Activated CD8-positive, alpha-beta T cell treated with anti-CD3 and anti-CD28 coated beads for 36 hours (primary cell): ENCODE results near the gene BCOR. TPM values are rescaled to one million over a fixed set of nuclear protein-coding genes. Genes with fewer than 3 reads are reported as not detected.

ENCODE experiments used
- ATAC-seq: fragments of 200-7000 bp; cut with Tn5 transposase; one replicate; pipeline ENCODE4 v1.10.0; 2021; ENCODE audit warnings: mild to moderate bottlenecking, moderate library complexity
- CTCF ChIA-PET: fragments of 350-600 bp; sonication (Branson Sonifier 250); formaldehyde crosslinking; loops from one replicate; lab custom pipeline; 2021; ENCODE audit warnings: antibody characterized with exemption; lab: Charles Lee
- POLR2A ChIA-PET: fragments of 350-600 bp; sonication (Branson Sonifier 250); formaldehyde crosslinking; loops from one replicate; lab custom pipeline; 2021; ENCODE audit warnings: antibody characterized with exemption; lab: Charles Lee
- DNase-seq: peaks from one replicate; pipeline ENCODE4 v3.0.0-alpha.2; 2020
- H3K27ac Mint-ChIP-seq: one replicate; pipeline ENCODE4 v1.8.0; 2021; ENCODE audit warnings: mild to moderate bottlenecking, mixed read lengths
- H3K27me3 Mint-ChIP-seq: one replicate; pipeline ENCODE4 v1.8.0; 2021; ENCODE audit warnings: mixed read lengths
- H3K36me3 Mint-ChIP-seq: one replicate; pipeline ENCODE4 v1.8.0; 2021; ENCODE audit warnings: low read depth, mixed read lengths
- H3K4me1 Mint-ChIP-seq: one replicate; pipeline ENCODE4 v1.8.0; 2021; ENCODE audit warnings: low read depth, mixed read lengths
- H3K4me3 Mint-ChIP-seq: one replicate; pipeline ENCODE4 v1.8.0; 2021; ENCODE audit warnings: mild to moderate bottlenecking, moderate library complexity, mixed read lengths
- H3K9me3 Mint-ChIP-seq: one replicate; pipeline ENCODE4 v1.8.0; 2021; ENCODE audit warnings: mixed read lengths
- intact Hi-C: fragments of 100-400 bp; cut with micrococcal nuclease; formaldehyde crosslinking; loops from one replicate; pipeline ENCODE4 v1.10.0; 2022
- total RNA-seq, 2 experiments: library from RNA; stranded (reverse); gene quantifications; one replicate each; pipeline ENCODE4 v1.2.3, GENCODE V29; 2021
- TF ChIP-seq, protein P1 (sequence below): fragments of 200-600 bp; IDR thresholded peaks from one replicate; pipeline ENCODE4 v1.8.0; 2022; ENCODE audit warnings: antibody characterized with exemption, mild to moderate bottlenecking

BCOR gene
- total RNA-seq, 2 experiments from 2014 or later = 38.3 to 39.6 TPM

DNA sequence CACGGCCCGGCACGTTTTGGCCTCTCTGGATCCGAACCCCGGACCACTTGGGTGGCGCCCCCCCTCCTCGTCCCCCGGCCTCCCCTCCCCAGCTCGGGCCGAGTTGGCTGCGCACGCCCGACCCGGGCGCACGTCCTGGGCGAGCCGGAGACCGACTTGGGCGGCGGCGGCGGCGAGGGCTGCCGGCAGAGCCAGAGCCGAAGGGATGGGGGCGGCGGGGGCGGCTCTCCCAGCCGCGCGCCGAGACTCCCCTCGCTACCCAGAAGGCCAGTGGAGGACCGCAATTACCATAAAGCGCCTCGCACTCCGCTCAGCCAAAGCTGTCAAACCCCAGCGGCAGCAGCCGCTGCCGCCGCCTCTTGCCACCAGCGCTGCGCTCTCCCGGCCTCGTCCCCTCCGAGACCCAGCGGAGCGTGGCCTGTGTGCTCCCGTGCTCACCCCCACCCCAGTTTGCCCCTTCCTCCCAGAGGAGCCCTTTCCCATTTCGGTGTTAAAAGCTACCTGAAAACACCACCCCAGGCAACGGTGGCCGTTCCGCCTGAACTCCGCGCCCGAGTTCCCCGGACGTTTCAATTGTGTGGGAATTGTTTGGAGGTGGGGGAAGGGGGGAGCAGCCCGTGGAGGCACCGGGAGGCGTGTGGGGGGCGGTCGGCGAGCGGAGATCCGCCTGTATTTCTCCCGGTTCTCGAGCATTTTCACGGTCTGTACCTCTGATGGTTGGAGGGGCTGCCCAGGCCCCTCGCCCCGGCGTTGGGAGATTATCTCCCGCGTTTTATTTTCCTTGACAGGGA, 701 bp upstream of the BCOR start:
- CTCF ChIA-PET = interaction anchor here (1.0 to 1.4 kb wide), 2 partner anchors 71 to 283 kb away, joined by 3 read pairs; no protein-coding TSS in a partner anchor
- intact Hi-C loops = loop anchor here (5.0 to 10.0 kb wide), 3 partner anchors 54 to 84 kb away; no protein-coding TSS in a partner anchor
- peaks cover 6% of the 10 kb centered on the region for H3K36me3 Mint-ChIP-seq

DNA sequence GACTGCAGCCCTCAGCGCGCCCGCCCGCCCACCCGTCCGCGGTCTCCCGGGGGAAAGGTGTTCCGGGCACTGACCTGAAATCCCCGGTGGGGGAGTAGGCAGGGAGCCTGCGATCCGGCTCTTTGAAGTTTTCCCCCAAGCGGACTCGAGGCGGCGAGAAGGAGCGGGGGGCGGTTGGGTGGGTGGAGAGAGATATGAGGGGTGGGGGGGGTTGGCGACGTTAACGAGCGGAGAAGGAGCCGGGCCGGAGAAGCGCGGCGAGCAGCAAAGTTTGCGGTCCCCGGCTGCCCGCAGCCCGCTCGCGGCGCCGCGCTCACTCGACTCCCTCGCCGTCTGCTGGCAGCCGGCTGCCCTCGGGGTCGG, 636 bp downstream of the BCOR start:
- H3K27ac Mint-ChIP-seq = peak overlapping the region; percentile 70
- CTCF ChIA-PET = interaction anchor here (0.5 to 1.4 kb wide), 6 partner anchors 11 to 280 kb away, joined by 3 to 4 read pairs (median 3); no protein-coding TSS in a partner anchor
- H3K27me3 Mint-ChIP-seq = no peaks in the 10 kb centered on the region
- ATAC-seq = no peak
- peaks cover 12% of the 10 kb centered on the region for H3K36me3 Mint-ChIP-seq
- H3K9me3 Mint-ChIP-seq = no peaks in the 10 kb centered on the region
- H3K4me1 Mint-ChIP-seq = peaks cover 27% of the 10 kb centered on the region
- TF ChIP-seq, protein P1, sequence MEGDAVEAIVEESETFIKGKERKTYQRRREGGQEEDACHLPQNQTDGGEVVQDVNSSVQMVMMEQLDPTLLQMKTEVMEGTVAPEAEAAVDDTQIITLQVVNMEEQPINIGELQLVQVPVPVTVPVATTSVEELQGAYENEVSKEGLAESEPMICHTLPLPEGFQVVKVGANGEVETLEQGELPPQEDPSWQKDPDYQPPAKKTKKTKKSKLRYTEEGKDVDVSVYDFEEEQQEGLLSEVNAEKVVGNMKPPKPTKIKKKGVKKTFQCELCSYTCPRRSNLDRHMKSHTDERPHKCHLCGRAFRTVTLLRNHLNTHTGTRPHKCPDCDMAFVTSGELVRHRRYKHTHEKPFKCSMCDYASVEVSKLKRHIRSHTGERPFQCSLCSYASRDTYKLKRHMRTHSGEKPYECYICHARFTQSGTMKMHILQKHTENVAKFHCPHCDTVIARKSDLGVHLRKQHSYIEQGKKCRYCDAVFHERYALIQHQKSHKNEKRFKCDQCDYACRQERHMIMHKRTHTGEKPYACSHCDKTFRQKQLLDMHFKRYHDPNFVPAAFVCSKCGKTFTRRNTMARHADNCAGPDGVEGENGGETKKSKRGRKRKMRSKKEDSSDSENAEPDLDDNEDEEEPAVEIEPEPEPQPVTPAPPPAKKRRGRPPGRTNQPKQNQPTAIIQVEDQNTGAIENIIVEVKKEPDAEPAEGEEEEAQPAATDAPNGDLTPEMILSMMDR = no peak
- POLR2A ChIA-PET = interaction anchor here (0.8 to 4.5 kb wide), 10 partner anchors 8 to 84 kb away, joined by 3 to 32 read pairs (median 6); no protein-coding TSS in a partner anchor
- peak overlapping the region; percentile 83 for H3K4me3 Mint-ChIP-seq
- intact Hi-C loops = loop anchor here (5.0 to 10.0 kb wide), 3 partner anchors 55 to 82 kb away; no protein-coding TSS in a partner anchor
- peak; percentile 48 for DNase-seq

More for the DNA sequence above, 701 bp upstream of the BCOR start:
- Mint-ChIP-seq H3K27ac (peak overlapping the region; percentile 79), H3K27me3 (no peaks in the 10 kb centered on the region), H3K9me3 (no peaks in the 10 kb centered on the region), H3K4me3 (peak overlapping the region; percentile 74), H3K4me1 (peaks cover 16% of the 10 kb centered on the region)
- POLR2A ChIA-PET = interaction anchor here (0.8 to 4.5 kb wide), 11 partner anchors 10 to 282 kb away, joined by 3 to 32 read pairs (median 5); no protein-coding TSS in a partner anchor
- DNase-seq (peak; percentile 71), ATAC-seq (peak; percentile 34)
- TF ChIP-seq, protein P1 = no peak

DNA sequence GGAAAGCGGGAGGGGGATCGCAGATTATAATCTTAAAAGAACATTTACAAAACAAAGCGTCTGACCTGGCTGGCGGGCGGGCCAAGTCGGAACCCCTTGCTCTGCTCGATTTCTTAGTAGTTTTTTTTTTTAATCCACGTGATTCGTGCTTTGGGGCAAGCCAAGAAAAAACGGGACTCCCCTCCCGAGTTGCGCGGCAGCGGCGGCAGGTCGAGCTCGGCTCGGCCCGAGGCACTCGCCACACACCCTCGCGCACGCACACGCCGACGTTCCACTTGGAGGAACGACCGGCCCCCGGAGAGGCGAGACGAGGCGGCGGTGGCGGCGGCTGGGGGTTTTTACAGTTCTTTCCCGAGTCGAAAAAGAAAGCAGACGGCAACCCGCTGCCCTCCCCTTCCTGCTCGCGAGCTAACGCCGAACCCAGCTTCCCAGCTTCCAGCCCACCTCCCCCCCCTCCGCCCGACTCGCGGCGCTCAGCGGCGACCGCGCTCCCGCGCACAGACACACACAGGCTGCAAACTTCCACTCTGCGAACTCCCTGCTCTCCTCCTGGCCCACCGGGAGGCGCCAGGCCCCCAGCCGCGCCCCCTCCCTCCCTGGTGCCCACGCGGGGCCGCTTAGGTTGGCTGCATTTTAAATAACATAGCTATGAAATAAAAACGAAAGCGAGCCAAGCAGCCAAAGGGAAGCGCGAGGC, 1.2 kb downstream of the BCOR start:
- ATAC-seq = peak; percentile 5
- DNase-seq = peak; percentile 73
- ChIA-PET CTCF (interaction anchor here (0.9 to 1.4 kb wide), 4 partner anchors 12 to 280 kb away, joined by 3 to 4 read pairs (median 4); no protein-coding TSS in a partner anchor), POLR2A (interaction anchor here (0.6 to 4.5 kb wide), 9 partner anchors 9 to 84 kb away, joined by 3 to 32 read pairs (median 6); no protein-coding TSS in a partner anchor)
- Mint-ChIP-seq H3K36me3 (peaks cover 12% of the 10 kb centered on the region), H3K4me1 (peaks cover 27% of the 10 kb centered on the region), H3K9me3 (no peaks in the 10 kb centered on the region), H3K4me3 (peak overlapping the region; percentile 83), H3K27me3 (no peaks in the 10 kb centered on the region), H3K27ac (peak overlapping the region; percentile 81)
- intact Hi-C loops = loop anchor here (5.0 to 10.0 kb wide), 3 partner anchors 56 to 82 kb away; no protein-coding TSS in a partner anchor
- TF ChIP-seq, protein P1 = no peak

DNA sequence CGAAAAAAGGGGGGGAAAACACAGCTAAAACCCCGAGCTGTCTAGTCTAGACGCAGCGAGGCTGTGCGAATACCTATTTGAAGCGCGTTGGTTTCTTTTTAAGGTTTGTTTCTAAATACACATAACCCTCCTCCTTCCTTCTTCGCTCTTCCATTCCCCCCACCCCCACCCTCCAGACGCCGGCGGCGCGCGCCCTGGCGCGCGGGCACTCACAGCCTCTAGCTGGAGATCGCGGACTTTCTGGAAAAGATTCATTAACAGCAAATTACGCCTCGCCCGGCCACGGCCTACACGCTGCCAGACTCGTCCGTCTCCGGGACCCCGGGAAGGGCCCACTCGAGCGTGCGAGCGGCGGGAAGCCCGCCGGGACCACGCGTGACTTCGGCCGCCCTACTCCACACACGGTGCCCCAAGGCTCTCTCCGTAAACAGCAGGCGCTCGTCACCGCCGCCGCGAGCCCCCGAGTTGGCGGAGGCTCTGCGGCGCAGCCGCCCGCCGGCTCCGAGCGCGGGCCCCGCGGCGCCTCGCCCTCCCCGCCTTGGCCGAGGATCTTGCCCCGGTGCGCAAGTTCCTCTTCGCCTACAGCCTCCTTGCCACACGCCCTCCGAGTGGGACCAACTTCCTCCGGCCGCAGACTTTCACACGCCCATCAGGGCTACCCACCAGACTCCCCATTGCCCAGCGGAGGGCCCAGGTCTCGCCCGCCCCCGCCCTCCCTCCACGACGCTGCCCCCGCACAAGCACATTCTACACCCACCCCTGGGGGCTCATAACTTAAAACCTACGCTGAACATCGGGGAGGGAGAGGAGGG, 2.0 kb downstream of the BCOR start:
- ChIA-PET CTCF (interaction anchor here (1.4 kb wide), 1 partner anchor 12 kb away, joined by 4 read pairs; no protein-coding TSS in a partner anchor), POLR2A (interaction anchor here (0.6 to 2.5 kb wide), 3 partner anchors 10 to 77 kb away, joined by 3 to 14 read pairs (median 11); no protein-coding TSS in a partner anchor)
- peak; percentile 34 for DNase-seq
- Mint-ChIP-seq H3K9me3 (no peaks in the 10 kb centered on the region), H3K27me3 (no peaks in the 10 kb centered on the region), H3K27ac (peak overlapping the region; percentile 83), H3K4me1 (peaks cover 34% of the 10 kb centered on the region), H3K36me3 (peaks cover 12% of the 10 kb centered on the region), H3K4me3 (peak overlapping the region; percentile 83)
- no peak for ATAC-seq
- TF ChIP-seq, protein P1 = no peak
- intact Hi-C loops = loop anchor here (5.0 to 10.0 kb wide), 3 partner anchors 57 to 81 kb away; no protein-coding TSS in a partner anchor
